IPS-11a (cell line): ENCODE data around the gene PPP2R2D.
"Not testable (repeated sequence)": the region's sequence is repeated elsewhere in the genome, so short reads cannot be mapped to it uniquely, and the experiment has no call there.

Experiments
- H3K4me3 ChIP-seq: one replicate; pipeline ENCODE4 v1.5.1; 2013; ENCODE audit warnings: low read depth, low read length, control low read depth

Gene PPP2R2D

DNA sequence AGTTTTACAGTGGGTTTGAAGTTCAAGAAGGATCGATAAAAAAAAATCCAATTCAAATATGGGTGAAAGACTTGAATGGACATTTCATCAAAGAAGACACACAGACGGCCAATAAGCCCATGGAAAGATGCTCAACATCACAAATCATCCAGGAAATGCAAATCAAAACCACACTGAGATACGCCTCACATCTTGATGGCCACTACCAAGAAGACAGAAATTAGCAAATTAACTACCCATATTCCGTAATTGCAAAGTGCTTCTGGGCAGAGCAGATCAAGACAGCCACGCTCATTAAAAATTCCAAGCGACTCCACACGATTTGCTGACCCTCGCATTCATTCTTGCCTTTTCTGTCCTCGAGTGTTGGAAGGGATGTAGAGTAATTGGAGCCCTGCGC, 34.1 kb upstream of the PPP2R2D start:
- H3K4me3 ChIP-seq = no peak overlapping the region

GRCh38 chr10:131868436-131868835, 32.4 kb upstream of the PPP2R2D start:
- H3K4me3 ChIP-seq = no peak overlapping the region

DNA sequence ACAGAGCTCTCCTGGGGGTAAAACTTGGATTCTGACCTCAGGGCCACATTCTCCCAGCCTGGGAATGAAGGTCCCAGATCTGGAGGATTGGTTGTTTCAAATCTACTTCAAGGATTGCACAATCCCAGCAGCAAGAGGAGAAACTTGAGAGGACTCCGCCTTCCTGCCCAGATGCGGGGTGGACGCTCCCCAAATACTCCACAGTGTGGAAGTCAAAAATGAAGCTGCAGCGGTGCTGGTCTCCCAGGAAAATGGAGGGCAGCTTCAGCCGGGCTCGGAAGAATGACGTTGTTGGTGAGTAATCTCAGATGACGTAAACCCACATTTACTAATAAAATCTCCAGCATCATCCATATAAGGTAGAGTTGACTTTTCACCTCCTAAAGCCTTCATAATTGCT, 31.5 kb upstream of the PPP2R2D start:
- no peak overlapping the region for H3K4me3 ChIP-seq

GRCh38 chr10:131870411-131870810, 30.4 kb upstream of the PPP2R2D start:
- H3K4me3 ChIP-seq = no peak overlapping the region

DNA sequence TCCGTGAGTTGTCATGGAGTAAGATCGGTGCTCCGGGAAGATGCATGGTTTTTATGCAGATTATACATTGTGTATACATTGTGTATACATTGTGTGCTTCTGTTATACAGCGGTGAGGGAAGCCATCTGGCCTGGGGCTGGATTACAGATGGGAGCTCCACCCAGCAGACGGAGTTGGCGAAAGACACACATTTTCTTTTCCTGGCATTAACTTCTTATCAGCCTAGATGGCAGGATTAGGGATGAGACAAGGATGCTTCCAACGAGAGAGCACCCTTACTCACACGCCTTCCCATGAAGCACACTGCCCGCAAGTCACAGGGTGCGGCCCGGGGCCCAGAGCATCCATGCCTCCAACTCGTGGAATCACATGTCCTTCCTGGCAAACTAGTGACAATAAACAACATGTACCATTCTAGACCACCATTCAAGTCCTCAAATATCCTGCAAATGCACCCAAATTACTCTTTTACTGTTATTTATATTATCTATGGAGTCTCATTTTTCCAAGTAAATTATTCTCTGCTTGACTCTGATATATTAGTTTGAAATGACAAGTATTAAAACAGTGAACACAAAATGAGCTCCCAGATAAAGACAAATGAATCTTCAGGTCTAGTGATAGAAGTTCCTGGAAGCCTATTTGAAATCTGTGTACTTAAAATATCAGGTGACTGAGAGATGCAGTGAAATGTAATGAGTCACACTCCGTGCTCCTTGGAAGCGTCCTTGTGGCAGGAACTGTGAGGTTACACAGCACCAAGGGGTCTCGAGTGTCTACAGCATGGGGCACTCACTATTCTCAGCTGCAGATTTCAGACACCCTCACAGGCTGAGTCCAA, 29.8 kb upstream of the PPP2R2D start:
- H3K4me3 ChIP-seq = no peak overlapping the region

DNA sequence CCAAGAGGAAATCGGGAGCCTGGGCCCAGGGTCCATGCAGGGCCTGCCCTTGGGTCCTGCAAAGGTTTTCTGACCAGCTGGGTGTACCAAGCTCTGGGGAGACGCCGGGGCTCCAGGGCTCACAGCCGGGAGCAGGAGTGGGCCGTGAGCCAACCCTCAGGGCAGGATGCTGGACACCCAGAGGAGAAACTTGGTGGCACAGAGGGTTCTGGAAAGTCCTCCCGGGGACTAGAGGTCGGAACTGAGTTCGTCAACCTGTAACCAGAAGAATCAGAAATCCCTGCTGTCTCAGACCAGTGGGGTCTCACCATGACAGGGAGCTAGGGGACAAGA, 29.2 kb upstream of the PPP2R2D start:
- no peak overlapping the region for H3K4me3 ChIP-seq

GRCh38 chr10:131872011-131872826, 28.6 kb upstream of the PPP2R2D start:
- H3K4me3 ChIP-seq = no peak overlapping the region

GRCh38 chr10:131872827-131873375, 27.9 kb upstream of the PPP2R2D start:
- H3K4me3 ChIP-seq = no peak overlapping the region

- no peak overlapping the region for H3K4me3 ChIP-seq
Observed at GRCh38 chr10:131874991-131875451, 25.8 kb upstream of the PPP2R2D start.

- no peak overlapping the region for H3K4me3 ChIP-seq
Observed at GRCh38 chr10:131875501-131875900, 25.3 kb upstream of the PPP2R2D start.

GRCh38 chr10:131876017-131876416, 24.8 kb upstream of the PPP2R2D start:
- no peak overlapping the region for H3K4me3 ChIP-seq

GRCh38 chr10:131876508-131876907, 24.3 kb upstream of the PPP2R2D start:
- H3K4me3 ChIP-seq = no peak overlapping the region

- no peak overlapping the region for H3K4me3 ChIP-seq
Observed at GRCh38 chr10:131880016-131880590, 20.7 kb upstream of the PPP2R2D start.

- no peak overlapping the region for H3K4me3 ChIP-seq
Observed at GRCh38 chr10:131881104-131881880, 19.5 kb upstream of the PPP2R2D start.

- H3K4me3 ChIP-seq = no peak overlapping the region
Observed at GRCh38 chr10:131882151-131882550, 18.7 kb upstream of the PPP2R2D start.

- no peak overlapping the region for H3K4me3 ChIP-seq
Observed at GRCh38 chr10:131882590-131883451, 18.0 kb upstream of the PPP2R2D start.

DNA sequence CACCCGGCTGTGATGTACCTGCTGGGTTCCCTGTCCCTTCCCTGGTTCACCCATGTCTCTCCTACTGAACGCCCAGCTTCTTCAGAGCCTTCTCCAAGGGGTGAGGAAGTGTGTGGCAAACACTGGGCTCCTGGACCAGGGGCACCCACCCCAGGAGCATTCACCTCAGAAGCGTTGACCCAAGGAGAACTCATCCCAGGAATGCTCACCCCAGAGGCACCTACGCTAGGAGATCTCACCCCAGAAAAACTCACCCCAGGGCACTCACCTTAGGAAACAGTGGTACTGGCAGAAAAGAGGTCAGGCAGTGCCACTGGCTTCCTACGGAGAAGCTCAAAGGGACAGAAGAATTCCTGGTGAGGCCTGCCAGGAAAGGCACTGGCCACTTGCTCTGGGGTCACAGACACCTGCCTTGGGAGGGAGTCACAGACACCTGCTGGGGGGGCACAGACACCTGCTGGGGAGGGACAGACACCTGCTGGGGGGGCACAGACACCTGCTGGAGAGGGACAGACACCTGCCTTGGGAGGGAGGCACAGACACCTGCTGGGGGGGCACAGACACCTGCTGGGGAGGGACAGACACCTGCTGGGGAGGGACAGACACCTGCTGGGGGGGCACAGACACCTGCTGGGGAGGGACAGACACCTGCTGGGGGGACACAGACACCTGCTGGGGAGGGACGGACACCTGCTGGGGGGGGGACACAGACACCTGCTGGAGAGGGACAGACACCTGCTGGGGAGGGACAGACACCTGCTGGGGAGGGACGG, 17.0 kb upstream of the PPP2R2D start:
- not testable (repeated sequence) for H3K4me3 ChIP-seq

GRCh38 chr10:131885391-131886165, 15.2 kb upstream of the PPP2R2D start:
- H3K4me3 ChIP-seq = no peak overlapping the region
